Hematopoietic multipotent progenitor cell (in vitro differentiated cells): ENCODE data around the gene LDHAL6B. TPM values are rescaled to one million over a fixed set of nuclear protein-coding genes. Genes with fewer than 3 reads are reported as not detected.
A peak's percentile ranks its signal among the peaks of the same experiment; 100 is the strongest.
"Not testable (repeated sequence)": the region's sequence is repeated elsewhere in the genome, so short reads cannot be mapped to it uniquely, and the experiment has no call there.

Experiments
- DNase-seq, 3 donors: peaks; one replicate each; pipeline ENCODE4 v3.0.0-alpha.2; 2011 to 2015; ENCODE audit warnings: low read depth in 2 of 3, low spot score in 2 of 3
- total RNA-seq: library from RNA; depleted of rRNA; stranded (reverse); fragments of >200 nt; gene quantifications from one replicate; pipeline ENCODE4 v1.2.3, GENCODE V29; 2012

LDHAL6B gene
- not detected for total RNA-seq

DNA sequence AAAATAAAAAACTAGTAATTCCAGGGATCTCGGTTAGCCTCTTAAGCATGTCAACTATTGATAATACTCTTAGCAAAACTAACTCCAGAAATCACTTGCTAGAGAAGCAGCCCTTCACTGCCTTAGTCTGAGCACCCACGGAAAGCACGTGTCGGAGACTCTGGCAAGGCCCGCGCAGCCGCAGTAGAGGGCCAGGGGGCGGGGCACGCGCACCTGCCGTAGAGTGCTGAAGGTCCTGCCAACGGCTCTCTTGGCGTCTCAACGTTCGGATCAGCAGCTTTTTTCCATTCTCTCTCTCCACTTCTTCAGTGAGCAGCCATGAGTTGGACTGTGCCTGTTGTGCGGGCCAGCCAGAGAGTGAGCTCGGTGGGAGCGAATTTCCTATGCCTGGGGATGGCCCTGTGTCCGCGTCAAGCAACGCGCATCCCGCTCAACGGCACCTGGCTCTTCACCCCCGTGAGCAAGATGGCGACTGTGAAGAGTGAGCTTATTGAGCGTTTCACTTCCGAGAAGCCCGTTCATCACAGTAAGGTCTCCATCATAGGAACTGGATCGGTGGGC, at the start of gene LDHAL6B:
Gene LDHAL6B (plus strand): TSS at position 221 of the 561 bp plus-strand sequence. CDS start 98 bp downstream, at position 319.
- DNase-seq: no peak

DNA sequence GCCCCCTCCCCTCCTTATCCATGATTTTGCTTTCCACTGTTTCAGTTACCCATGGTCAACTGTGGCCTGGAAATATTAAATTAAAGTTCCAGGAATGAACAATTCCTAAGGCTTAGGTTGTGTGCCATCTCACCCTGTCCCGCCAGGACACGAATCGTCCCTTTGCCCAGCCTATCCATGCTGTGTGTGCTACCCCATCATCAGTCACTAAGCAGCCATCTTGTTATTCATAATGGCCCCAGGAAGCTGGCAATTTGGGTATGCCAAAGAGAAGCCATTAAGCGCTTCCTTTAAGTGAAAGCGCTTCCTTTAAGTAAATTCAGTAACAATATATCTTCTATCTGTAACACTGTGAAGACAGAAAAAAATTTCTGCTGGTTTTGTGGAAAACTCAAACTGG, 49.2 kb upstream of the LDHAL6B start:
- DNase-seq: no peak

DNA sequence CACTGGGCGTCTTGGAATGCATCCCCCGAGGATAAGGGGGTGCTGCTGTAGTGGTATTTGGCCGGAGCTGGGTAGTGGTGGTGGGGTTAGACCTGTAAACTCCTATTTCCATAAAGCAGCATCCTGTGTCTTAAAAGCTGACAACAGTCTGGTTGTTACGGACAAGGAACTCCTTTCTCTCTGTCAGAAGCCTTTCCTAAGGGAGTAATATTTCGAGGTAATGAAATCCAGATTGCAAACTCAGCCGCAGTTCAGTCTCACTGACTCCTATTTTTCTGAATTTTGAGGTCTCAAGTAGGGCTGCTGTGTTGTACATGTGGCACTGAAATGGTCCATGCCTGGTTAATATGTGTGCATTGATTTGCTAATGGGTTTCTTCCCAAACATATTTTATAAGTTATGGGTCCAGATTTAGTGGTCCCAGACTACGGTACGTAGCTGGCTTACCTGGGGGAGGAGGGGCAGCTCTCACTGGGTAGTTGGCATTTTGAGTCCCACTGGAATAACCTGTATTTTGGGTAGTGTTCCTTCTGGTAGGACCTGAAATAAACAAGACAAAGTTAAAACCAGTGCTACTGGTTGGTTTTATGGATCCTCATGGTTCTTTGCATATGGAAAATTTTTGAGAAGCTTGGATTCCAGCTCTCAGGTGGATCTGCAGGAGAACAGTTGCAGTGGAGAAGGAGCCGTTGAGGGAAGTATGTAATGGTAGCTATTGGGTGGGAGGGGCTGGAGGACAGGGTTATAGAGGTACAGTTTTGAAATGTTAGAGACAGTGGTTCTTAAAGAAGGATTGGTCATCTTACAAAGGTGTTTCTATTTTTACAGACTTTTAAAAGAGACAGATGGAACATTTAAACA, 48.6 kb upstream of the LDHAL6B start:
- no peak for DNase-seq

- DNase-seq: no peak
Observed at GRCh38 chr15:59158701-59159034, 48.0 kb upstream of the LDHAL6B start.

DNA sequence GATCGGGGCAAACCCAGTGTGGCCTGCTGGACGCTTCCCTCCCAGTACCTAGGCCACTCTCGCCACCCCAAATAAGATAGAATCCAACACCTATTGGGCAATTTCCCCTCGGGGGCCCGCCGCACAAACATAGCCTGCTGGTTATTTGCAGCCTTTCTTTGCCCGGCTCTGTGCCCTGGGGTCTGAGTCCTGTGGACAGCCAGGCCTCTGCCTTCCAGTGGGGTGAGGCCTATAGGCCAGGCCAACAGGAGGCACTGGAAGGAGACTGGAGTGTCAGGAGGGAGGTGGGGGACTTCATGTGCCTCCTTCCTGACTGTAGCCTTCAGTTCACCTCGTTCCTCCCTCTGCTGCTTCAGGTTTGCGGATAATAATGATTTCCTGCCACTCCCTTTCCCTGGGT, 47.4 kb upstream of the LDHAL6B start:
- no peak for DNase-seq

- peak in 1 of 3 donors; percentile 39 for DNase-seq
Observed at GRCh38 chr15:59160880-59161593, 45.6 kb upstream of the LDHAL6B start.

- DNase-seq: not testable (repeated sequence)
Observed at GRCh38 chr15:59162080-59162479, 44.6 kb upstream of the LDHAL6B start.

GRCh38 chr15:59165726-59166125, 40.9 kb upstream of the LDHAL6B start:
- no peak for DNase-seq

DNA sequence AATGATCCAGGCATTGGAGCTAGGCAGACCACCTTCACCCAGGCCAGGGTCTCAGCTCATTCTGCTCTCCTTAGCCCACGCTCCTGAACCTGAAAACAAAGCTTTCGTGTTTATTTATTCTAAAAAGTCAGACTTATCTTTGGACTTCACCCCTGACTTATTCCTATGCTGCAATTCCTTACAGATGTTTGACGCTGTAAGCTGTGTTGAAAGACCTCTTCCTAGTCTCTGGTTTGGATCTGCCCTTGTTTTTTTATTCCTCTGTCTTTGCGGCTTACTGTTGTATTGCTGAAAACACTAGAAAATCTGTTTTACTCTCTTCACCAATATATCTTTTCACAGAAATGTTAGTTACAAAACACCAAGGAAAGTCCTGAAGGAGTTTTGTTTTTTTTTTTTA, 40.5 kb upstream of the LDHAL6B start:
- no peak for DNase-seq

GRCh38 chr15:59166601-59167265, 39.9 kb upstream of the LDHAL6B start:
- DNase-seq: no peak

GRCh38 chr15:59168536-59168935, 38.1 kb upstream of the LDHAL6B start:
- no peak for DNase-seq

DNA sequence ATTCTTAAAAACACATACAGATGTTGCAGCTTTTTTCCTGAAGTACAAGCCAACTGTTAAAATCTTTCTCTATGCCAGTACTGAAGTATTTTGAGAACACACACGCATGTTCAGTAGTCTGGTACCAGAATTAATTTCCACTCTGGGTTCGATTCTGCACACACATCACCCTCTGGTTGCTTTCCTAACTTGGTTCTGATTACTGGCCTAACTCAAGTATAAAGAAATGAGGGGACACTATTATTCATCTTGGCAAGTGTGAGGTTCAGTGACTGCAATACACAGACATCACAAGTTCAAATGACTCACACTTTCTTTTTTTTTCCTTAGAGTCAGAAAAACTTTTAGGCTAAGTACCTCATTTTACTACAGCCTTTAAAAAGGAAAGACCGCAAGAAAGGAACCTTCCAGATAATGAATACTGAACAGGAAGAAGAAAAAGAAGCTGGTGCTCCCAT, 37.4 kb upstream of the LDHAL6B start:
- DNase-seq: peak in 1 of 3 donors; percentile 49

- DNase-seq: peak in 1 of 3 donors; percentile 26
Observed at GRCh38 chr15:59170295-59171066, 36.2 kb upstream of the LDHAL6B start.

GRCh38 chr15:59171067-59171397, 35.6 kb upstream of the LDHAL6B start:
- no peak for DNase-seq

DNA sequence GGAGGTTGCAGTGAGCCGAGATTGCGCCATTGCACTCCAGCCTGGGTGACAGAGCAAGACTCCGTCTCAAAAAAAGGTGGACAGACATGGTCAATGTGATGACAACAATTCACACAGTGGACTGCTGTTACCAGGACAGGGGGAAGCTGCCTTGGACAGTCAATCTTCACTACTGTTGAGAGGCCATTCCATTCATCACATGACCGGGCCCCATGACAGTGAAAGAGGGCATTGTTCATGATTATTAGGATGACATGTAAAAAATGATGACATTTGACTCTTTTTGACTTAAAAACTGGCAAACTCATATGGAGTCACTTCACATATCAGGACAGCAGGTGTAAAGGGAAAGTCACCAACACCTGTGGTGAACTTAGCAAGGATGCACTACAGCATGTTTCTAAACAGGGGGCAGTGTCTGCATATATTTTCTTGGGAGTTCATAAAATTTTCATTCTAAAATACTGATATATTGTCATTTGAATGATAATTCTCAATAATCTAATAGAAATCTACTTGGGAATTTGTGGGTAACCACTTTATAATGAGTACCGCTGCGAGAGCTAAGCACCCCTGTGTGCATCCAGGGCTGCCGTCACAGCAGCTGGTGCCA, 34.2 kb upstream of the LDHAL6B start:
- DNase-seq: no peak

- DNase-seq: no peak
Observed at GRCh38 chr15:59173194-59173593, 33.4 kb upstream of the LDHAL6B start.

DNA sequence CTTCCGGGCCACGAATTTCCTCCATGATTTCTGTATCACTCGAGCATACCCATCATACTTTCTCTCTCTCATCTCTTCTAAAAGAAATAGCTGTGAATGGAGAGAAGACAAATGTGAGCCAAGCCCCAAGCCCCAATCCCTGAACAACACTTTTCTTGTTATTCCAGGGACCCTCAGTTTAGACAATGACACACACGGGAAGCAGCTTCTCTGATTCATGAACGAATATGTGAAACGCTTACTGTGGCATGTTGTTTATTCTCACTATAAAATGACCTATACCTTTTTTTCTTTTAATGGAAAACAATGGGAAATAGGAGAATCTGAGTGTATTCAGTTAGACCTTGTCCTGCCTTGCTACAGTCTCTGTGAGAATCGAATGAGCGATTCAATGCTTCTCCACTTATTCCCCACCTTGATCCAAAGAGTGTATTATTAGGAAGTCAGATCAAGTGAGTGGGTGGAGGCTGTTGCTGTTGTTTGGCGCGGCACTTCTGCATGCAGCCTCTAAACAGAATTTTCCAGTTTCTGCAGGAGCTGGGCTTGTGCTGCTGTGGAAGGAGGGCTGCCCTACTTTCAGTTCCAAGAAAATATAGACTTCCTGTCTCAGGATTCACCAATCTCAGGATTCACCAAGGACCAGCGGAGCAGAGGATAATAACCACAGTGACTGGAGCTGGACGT, 32.4 kb upstream of the LDHAL6B start:
- DNase-seq: no peak

GRCh38 chr15:59174835-59175831, 31.5 kb upstream of the LDHAL6B start:
- DNase-seq: peak in 2 of 3 donors; percentile 29 to 47
